Caco-2 (cell line): ENCODE results near the gene CD3D. TPM values are rescaled to one million over a fixed set of nuclear protein-coding genes. Genes with fewer than 3 reads are reported as not detected.

ENCODE experiments used
- BruUV-seq: library from RNA; stranded (reverse); fragments of 400-500 nt; replicated peaks from 2 replicates; lab custom pipeline; 2021; lab: Mats Ljungman, UMichigan
- CTCF ChIA-PET: fragments of 300-600 bp; sonication (Branson Sonifier 250); formaldehyde crosslinking; loops from one replicate; lab custom pipeline; 2022; ENCODE audit warnings: antibody characterized with exemption; lab: Charles Lee
- POLR2A ChIA-PET: fragments of 300-600 bp; sonication (Branson Sonifier 250); formaldehyde crosslinking; loops from one replicate; lab custom pipeline; 2022; ENCODE audit warnings: antibody characterized with exemption; lab: Charles Lee
- DNase-seq, 2 experiments: peaks; one replicate each; pipeline versions ENCODE4 v3.0.0 to v3.0.0-alpha.2; 2020 to 2022
- H3K27me3 ChIP-seq: replicated peaks from 2 replicates; pipeline ENCODE4 v1.6.0; 2011; ENCODE audit warnings: low read length; ENCODE audit not compliant: control insufficient read depth, insufficient read depth
- H3K36me3 ChIP-seq: 2 replicates; pipeline ENCODE4 v1.5.1; 2011; ENCODE audit warnings: low read length; ENCODE audit not compliant: control insufficient read depth, insufficient read depth
- H3K4me1 ChIP-seq: fragments of 250-450 bp; sonication (Bioruptor Pico); 2 replicates; pipeline ENCODE4 v1.5.1; 2020; ENCODE audit warnings: mild to moderate bottlenecking
- H3K4me3 ChIP-seq: 2 replicates; pipeline ENCODE4 v1.5.1; 2011; ENCODE audit warnings: low read depth, mild to moderate bottlenecking, control low read depth, low read length
- H3K9me3 ChIP-seq: fragments of 250-450 bp; sonication (Bioruptor Pico); 2 replicates; pipeline ENCODE4 v1.5.1; 2020; ENCODE audit warnings: mild to moderate bottlenecking, moderate library complexity
- H3K27ac Mint-ChIP-seq: one replicate; pipeline ENCODE4 v1.8.0; 2022; ENCODE audit warnings: mixed read lengths; ENCODE audit not compliant: unreplicated experiment
- H3K27me3 Mint-ChIP-seq: one replicate; pipeline ENCODE4 v1.8.0; 2022; ENCODE audit warnings: mixed read lengths; ENCODE audit not compliant: insufficient read depth, unreplicated experiment
- H3K36me3 Mint-ChIP-seq: one replicate; pipeline ENCODE4 v1.8.0; 2022; ENCODE audit warnings: mild to moderate bottlenecking, mixed read lengths; ENCODE audit not compliant: insufficient read depth, unreplicated experiment
- H3K4me1 Mint-ChIP-seq: one replicate; pipeline ENCODE4 v1.8.0; 2022; ENCODE audit warnings: low read depth, mixed read lengths; ENCODE audit not compliant: unreplicated experiment
- H3K4me3 Mint-ChIP-seq: one replicate; pipeline ENCODE4 v1.8.0; 2022; ENCODE audit warnings: mild to moderate bottlenecking, moderate library complexity, mixed read lengths; ENCODE audit not compliant: unreplicated experiment
- H3K9me3 Mint-ChIP-seq: one replicate; pipeline ENCODE4 v1.8.0; 2022; ENCODE audit warnings: mixed read lengths; ENCODE audit not compliant: unreplicated experiment
- intact Hi-C: fragments of 100-400 bp; cut with micrococcal nuclease; formaldehyde crosslinking; loops from one replicate; pipeline ENCODE4 v1.10.0; 2022; ENCODE audit not compliant: unreplicated experiment
- total RNA-seq: library from RNA; stranded (reverse); gene quantifications from 2 replicates; pipeline ENCODE4 v1.2.3, GENCODE V29; 2022
- TF ChIP-seq, protein P1 (sequence below), 2 experiments: fragments of 200-600 bp in 1 of 2; IDR thresholded peaks; 1 replicate in 1 of 2; 2 replicates in 1 of 2; pipeline versions ENCODE4 v1.5.1 to v1.8.0; 2011 to 2022; ENCODE audit warnings: antibody characterized with exemption in 1 of 2, control low read depth in 1 of 2, inconsistent platforms in 1 of 2, low read depth in 1 of 2, low read length in 1 of 2, mild to moderate bottlenecking in 1 of 2, moderate library complexity in 1 of 2; ENCODE audit not compliant: insufficient read depth in 1 of 2, severe bottlenecking in 1 of 2, unreplicated experiment in 1 of 2

The CD3D gene
- total RNA-seq, 1 experiment from 2014 or later: not detected

DNA sequence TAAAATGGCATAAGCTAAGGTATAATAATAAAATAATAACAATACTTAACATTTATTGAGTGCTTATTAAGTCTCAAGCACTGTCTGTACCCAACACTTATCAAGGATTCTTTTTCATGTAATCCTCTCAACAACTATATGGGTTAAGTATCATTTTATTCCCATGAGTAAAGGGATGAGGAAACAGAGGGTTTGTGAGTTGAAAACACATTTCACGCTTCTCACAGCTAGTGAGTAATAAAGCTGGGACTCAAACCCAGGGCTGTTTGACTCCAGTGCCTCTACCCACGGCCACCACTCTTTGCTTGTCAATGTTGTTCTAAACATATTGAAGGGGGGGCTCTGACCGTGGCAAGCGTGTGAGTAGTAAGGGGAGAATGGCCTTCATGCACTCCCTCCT, 29.3 kb downstream of the CD3D start:
- DNase-seq: no peak
- H3K27me3 Mint-ChIP-seq: no peaks in the 10 kb centered on the region
- CTCF ChIA-PET: interaction anchor here (0.7 to 1.3 kb wide), 3 partner anchors 8 to 18 kb away, joined by 3 to 4 read pairs (median 3); no protein-coding TSS in a partner anchor
- peak overlapping the region; percentile 93 for H3K27ac Mint-ChIP-seq
- no peaks in the 10 kb centered on the region for H3K9me3 Mint-ChIP-seq
- H3K9me3 ChIP-seq: no peaks in the 10 kb centered on the region
- no TSS peak for BruUV-seq
- intact Hi-C loops: no loop called here
- H3K4me3 ChIP-seq: no peak overlapping the region
- H3K4me1 Mint-ChIP-seq: peaks cover 54% of the 10 kb centered on the region
- H3K36me3 Mint-ChIP-seq: peaks cover 16% of the 10 kb centered on the region
- POLR2A ChIA-PET: no interaction called here
- no peaks in the 10 kb centered on the region for H3K27me3 ChIP-seq
- no peak overlapping the region for H3K4me3 Mint-ChIP-seq
- no peaks in the 10 kb centered on the region for H3K36me3 ChIP-seq
- H3K4me1 ChIP-seq: peaks cover 65% of the 10 kb centered on the region
- TF ChIP-seq, protein P1, sequence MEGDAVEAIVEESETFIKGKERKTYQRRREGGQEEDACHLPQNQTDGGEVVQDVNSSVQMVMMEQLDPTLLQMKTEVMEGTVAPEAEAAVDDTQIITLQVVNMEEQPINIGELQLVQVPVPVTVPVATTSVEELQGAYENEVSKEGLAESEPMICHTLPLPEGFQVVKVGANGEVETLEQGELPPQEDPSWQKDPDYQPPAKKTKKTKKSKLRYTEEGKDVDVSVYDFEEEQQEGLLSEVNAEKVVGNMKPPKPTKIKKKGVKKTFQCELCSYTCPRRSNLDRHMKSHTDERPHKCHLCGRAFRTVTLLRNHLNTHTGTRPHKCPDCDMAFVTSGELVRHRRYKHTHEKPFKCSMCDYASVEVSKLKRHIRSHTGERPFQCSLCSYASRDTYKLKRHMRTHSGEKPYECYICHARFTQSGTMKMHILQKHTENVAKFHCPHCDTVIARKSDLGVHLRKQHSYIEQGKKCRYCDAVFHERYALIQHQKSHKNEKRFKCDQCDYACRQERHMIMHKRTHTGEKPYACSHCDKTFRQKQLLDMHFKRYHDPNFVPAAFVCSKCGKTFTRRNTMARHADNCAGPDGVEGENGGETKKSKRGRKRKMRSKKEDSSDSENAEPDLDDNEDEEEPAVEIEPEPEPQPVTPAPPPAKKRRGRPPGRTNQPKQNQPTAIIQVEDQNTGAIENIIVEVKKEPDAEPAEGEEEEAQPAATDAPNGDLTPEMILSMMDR (IDR thresholded peaks at IDR 0.05; ENCODE audit: insufficient read depth in 1 of 2, low read depth in 1 of 2, low read length in 1 of 2, severe bottlenecking in 1 of 2, unreplicated experiment in 1 of 2): no peak

DNA sequence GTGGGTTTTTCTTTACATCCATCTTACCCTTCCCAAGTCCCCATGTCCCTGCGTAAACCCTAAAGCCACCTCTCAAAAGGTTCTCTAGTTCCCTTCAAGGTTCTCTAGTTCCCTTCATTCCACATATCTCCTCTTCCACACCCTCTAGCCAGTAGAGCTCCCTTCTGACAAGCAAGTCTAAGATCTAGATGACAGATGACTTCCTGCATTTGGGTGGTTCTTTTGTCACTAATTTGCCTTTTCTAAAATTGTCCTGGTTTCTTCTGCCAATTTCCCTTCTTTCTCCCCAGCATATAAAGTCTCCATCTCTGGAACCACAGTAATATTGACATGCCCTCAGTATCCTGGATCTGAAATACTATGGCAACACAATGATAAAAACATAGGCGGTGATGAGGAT, 30.2 kb downstream of the CD3D start:
- intact Hi-C loops: no loop called here
- ChIA-PET POLR2A (interaction anchor here (0.8 kb wide), 2 partner anchors 9 to 60 kb away, joined by 3 to 4 read pairs; partner anchors contain the start of gene MPZL3), CTCF (interaction anchor here (1.0 to 1.5 kb wide), 3 partner anchors 11 to 114 kb away, joined by 3 to 8 read pairs (median 4); no protein-coding TSS in a partner anchor)
- no peak for DNase-seq
- H3K4me1 Mint-ChIP-seq: peaks cover 52% of the 10 kb centered on the region
- no peak overlapping the region for H3K27ac Mint-ChIP-seq
- H3K9me3 Mint-ChIP-seq: no peaks in the 10 kb centered on the region
- H3K4me3 Mint-ChIP-seq: no peak overlapping the region
- H3K27me3 Mint-ChIP-seq: no peaks in the 10 kb centered on the region
- no TSS peak for BruUV-seq
- peaks cover 59% of the 10 kb centered on the region for H3K4me1 ChIP-seq
- TF ChIP-seq, protein P1 (IDR thresholded peaks at IDR 0.05; ENCODE audit: insufficient read depth in 1 of 2, low read depth in 1 of 2, low read length in 1 of 2, severe bottlenecking in 1 of 2, unreplicated experiment in 1 of 2): no peak
- no peaks in the 10 kb centered on the region for H3K9me3 ChIP-seq
- H3K27me3 ChIP-seq: no peaks in the 10 kb centered on the region
- no peaks in the 10 kb centered on the region for H3K36me3 ChIP-seq
- H3K36me3 Mint-ChIP-seq: peaks cover 15% of the 10 kb centered on the region
- H3K4me3 ChIP-seq: no peak overlapping the region

DNA sequence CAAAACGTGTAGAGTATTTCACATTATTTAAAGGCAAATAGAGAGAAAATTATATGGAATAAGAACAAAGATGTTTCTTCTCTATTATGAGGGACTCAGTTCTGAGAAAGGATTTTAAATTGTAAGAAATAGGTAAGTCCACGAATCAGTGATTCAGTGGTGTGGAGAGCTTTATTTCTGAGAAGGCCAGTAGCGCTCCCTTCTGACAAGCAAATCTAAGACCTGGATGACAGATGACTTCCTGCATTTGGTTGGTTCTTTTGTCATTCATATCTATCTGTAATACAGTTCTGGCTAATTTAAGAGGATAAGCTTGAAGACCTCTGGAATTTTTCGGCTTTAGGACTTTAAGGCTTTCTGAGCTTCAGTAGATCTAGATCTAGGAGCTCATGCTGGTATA, 31.0 kb downstream of the CD3D start:
- TF ChIP-seq, protein P1 (IDR thresholded peaks at IDR 0.05; ENCODE audit: insufficient read depth in 1 of 2, low read depth in 1 of 2, low read length in 1 of 2, severe bottlenecking in 1 of 2, unreplicated experiment in 1 of 2): no peak
- H3K36me3 Mint-ChIP-seq: peaks cover 12% of the 10 kb centered on the region
- no peak overlapping the region for H3K27ac Mint-ChIP-seq
- POLR2A ChIA-PET: interaction anchor here (0.8 kb wide), 2 partner anchors 10 to 59 kb away, joined by 3 to 4 read pairs; partner anchors contain the start of gene MPZL3
- H3K4me1 ChIP-seq: peaks cover 51% of the 10 kb centered on the region
- CTCF ChIA-PET: interaction anchor here (1.0 to 1.5 kb wide), 5 partner anchors 11 to 113 kb away, joined by 3 to 8 read pairs (median 4); no protein-coding TSS in a partner anchor
- H3K4me1 Mint-ChIP-seq: peaks cover 44% of the 10 kb centered on the region
- H3K4me3 Mint-ChIP-seq: no peak overlapping the region
- no peaks in the 10 kb centered on the region for H3K36me3 ChIP-seq
- intact Hi-C loops: no loop called here
- DNase-seq: no peak
- H3K4me3 ChIP-seq: no peak overlapping the region
- no peaks in the 10 kb centered on the region for H3K27me3 ChIP-seq
- H3K27me3 Mint-ChIP-seq: no peaks in the 10 kb centered on the region
- H3K9me3 Mint-ChIP-seq: no peaks in the 10 kb centered on the region
- BruUV-seq: no TSS peak
- H3K9me3 ChIP-seq: no peaks in the 10 kb centered on the region
